Neural cell (in vitro differentiated cells): ENCODE data around the gene PCMTD2. TPM values are rescaled to one million over a fixed set of nuclear protein-coding genes. Genes with fewer than 3 reads are reported as not detected.

Experiments
- H2AFZ ChIP-seq: fragments of 200-600, 300-800 bp; sonication (generic), shearing (Covaris generic); 2 replicates; pipeline ENCODE4 v1.6.0; 2014; ENCODE audit warnings: low read depth, mild to moderate bottlenecking, antibody characterized with exemption, low read length, moderate library complexity
- H3F3A ChIP-seq: fragments of 200-600 bp; shearing (Covaris generic); 2 replicates; pipeline ENCODE4 v1.6.1; 2016; ENCODE audit warnings: mild to moderate bottlenecking, moderate library complexity, mixed read lengths, antibody characterized with exemption, low read length; ENCODE audit not compliant: insufficient read depth, poor library complexity, severe bottlenecking
- H3K27ac ChIP-seq: fragments of 200-600, 300-800 bp; sonication (generic), shearing (Covaris generic); 2 replicates; pipeline ENCODE4 v1.5.1; 2014; ENCODE audit warnings: mild to moderate bottlenecking, low read length, moderate library complexity
- H3K27me3 ChIP-seq: fragments of 300-800, 200-600 bp; sonication (generic), shearing (Covaris generic); 2 replicates; pipeline ENCODE4 v1.6.0; 2014; ENCODE audit warnings: mild to moderate bottlenecking, low read depth, low read length, moderate library complexity; ENCODE audit not compliant: insufficient read depth
- H3K36me3 ChIP-seq: fragments of 300-800, 200-600 bp; sonication (generic), shearing (Covaris generic); 2 replicates; pipeline ENCODE4 v1.5.1; 2014; ENCODE audit warnings: mild to moderate bottlenecking, antibody characterized with exemption, low read length, moderate library complexity; ENCODE audit not compliant: insufficient read depth
- H3K4me2 ChIP-seq: fragments of 300-800, 200-600 bp; sonication (generic), shearing (Covaris generic); 2 replicates; pipeline ENCODE4 v1.6.0; 2014; ENCODE audit warnings: mild to moderate bottlenecking, low read length
- H3K4me3 ChIP-seq: fragments of 300-800, 200-600 bp; sonication (generic), shearing (Covaris generic); 2 replicates; pipeline ENCODE4 v1.5.1; 2014; ENCODE audit warnings: mild to moderate bottlenecking, low read length, moderate library complexity
- H3K79me2 ChIP-seq: fragments of 200-600 bp; shearing (Covaris generic); replicated peaks from 2 replicates; pipeline ENCODE4 v1.6.0; 2014; ENCODE audit warnings: mild to moderate bottlenecking, low read length, moderate library complexity; ENCODE audit not compliant: insufficient read depth
- H3K9ac ChIP-seq: fragments of 300-800, 200-600 bp; sonication (generic), shearing (Covaris generic); 2 replicates; pipeline ENCODE4 v1.6.1; 2016; ENCODE audit warnings: mild to moderate bottlenecking, low read length, mixed read lengths
- H3K9me2 ChIP-seq: fragments of 200-600 bp; shearing (Covaris generic); 2 replicates; pipeline ENCODE4 v1.6.1; 2016; ENCODE audit warnings: mild to moderate bottlenecking, low read length, mixed read lengths; ENCODE audit not compliant: insufficient read depth
- H3K9me3 ChIP-seq: fragments of 200-600, 300-800 bp; sonication (generic), shearing (Covaris generic); 2 replicates; pipeline ENCODE4 v1.6.1; 2016; ENCODE audit warnings: mild to moderate bottlenecking, mixed run types, low read length, moderate library complexity, mixed read lengths
- H4K20me1 ChIP-seq: fragments of 200-600 bp; shearing (Covaris generic); 2 replicates; pipeline ENCODE4 v1.6.1; 2016; ENCODE audit warnings: mild to moderate bottlenecking, mixed run types; ENCODE audit not compliant: insufficient read depth
- EP300 ChIP-seq: fragments of 450-650 bp; conservative IDR thresholded peaks from 2 replicates; pipeline ENCODE4 v1.6.1; 2014; ENCODE audit warnings: antibody characterized with exemption, mild to moderate bottlenecking, moderate library complexity; ENCODE audit not compliant: poor library complexity, severe bottlenecking
- EZH2 ChIP-seq: fragments of 200-600, 300-800 bp; shearing (Covaris generic), sonication (generic); IDR thresholded peaks from 2 replicates; pipeline ENCODE4 v1.6.1; 2014; ENCODE audit warnings: antibody characterized with exemption, low read length, borderline replicate concordance, mild to moderate bottlenecking; ENCODE audit not compliant: insufficient read depth, poor library complexity, severe bottlenecking
- MXI1 ChIP-seq: fragments of 450-650 bp; conservative IDR thresholded peaks from 2 replicates; pipeline ENCODE4 v1.6.1; 2014; ENCODE audit warnings: antibody characterized with exemption, mild to moderate bottlenecking; ENCODE audit not compliant: poor library complexity, severe bottlenecking
- POLR2AphosphoS5 ChIP-seq: IDR thresholded peaks from 2 replicates; pipeline ENCODE4 v1.6.1; 2012
- RAD21 ChIP-seq: fragments of 450-650 bp; conservative IDR thresholded peaks from 2 replicates; pipeline ENCODE4 v1.6.1; 2014; ENCODE audit warnings: antibody characterized with exemption, mild to moderate bottlenecking, moderate library complexity
- REST ChIP-seq: IDR thresholded peaks from 2 replicates; pipeline ENCODE4 v1.6.1; 2012; ENCODE audit warnings: borderline replicate concordance
- SMC3 ChIP-seq: fragments of 450-650 bp; conservative IDR thresholded peaks from 2 replicates; pipeline ENCODE4 v1.6.1; 2014; ENCODE audit warnings: antibody characterized with exemption, mild to moderate bottlenecking, moderate library complexity; ENCODE audit not compliant: poor library complexity
- TAF1 ChIP-seq: IDR thresholded peaks from 2 replicates; pipeline ENCODE4 v1.6.1; 2012; ENCODE audit warnings: low read depth
- polyA plus RNA-seq: library from polyadenylated mRNA; depleted of rRNA; stranded (reverse); fragments of >200 nt; gene quantifications from 2 replicates; pipeline ENCODE4 v1.2.3, GENCODE V29; 2014
- TF ChIP-seq, protein P1 (sequence below): fragments of 450-650 bp; IDR thresholded peaks from 2 replicates; pipeline ENCODE4 v1.5.1; 2014; ENCODE audit warnings: antibody characterized with exemption, mild to moderate bottlenecking, moderate library complexity; ENCODE audit not compliant: poor library complexity, severe bottlenecking

The PCMTD2 gene
- polyA plus RNA-seq, 1 donor from 2014 or later = 270 TPM

DNA sequence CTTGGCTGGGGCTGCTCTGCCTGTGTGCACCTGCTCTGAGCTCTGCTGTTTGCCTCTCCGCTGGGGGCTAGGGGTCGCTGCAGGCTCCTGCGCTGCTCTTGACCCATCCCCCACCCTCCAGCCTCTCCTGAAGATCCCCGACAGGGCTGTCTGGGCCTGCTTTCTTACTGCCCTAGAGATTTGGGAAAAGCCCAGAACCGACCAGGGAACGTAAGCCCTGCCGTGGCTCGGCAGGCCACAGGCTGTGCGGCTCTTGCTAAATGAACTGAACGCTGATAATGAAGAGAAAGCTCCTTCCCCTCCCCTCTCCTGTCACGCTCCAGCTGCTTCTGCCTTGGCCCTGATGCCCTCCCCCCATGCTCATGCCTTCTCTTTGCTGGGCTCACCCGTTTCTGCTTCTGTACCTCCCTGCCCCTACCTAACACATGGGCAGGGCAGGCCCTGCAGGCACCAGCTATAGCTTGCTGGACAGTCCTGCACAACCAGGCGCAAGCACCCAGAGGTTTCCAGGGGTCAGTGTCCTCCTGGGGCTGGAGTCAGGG, 32.0 kb upstream of the PCMTD2 start:
- Histone ChIP-seq H3K79me2 (no peaks in the 10 kb centered on the region), H3K27me3 (no peaks in the 10 kb centered on the region), H3K9ac (no peak overlapping the region), H3K4me2 (no peak overlapping the region), H2AFZ (no peak overlapping the region), H3K36me3 (peaks cover 9% of the 10 kb centered on the region), H3K27ac (no peak overlapping the region), H3F3A (no peaks in the 10 kb centered on the region), H3K9me3 (no peaks in the 10 kb centered on the region), H3K4me3 (no peak overlapping the region), H3K9me2 (no peaks in the 10 kb centered on the region), H4K20me1 (no peaks in the 10 kb centered on the region)
- TF ChIP-seq EP300 (no peak), MXI1 (no peak), EZH2 (no peak), SMC3 (peak; percentile 63), POLR2AphosphoS5 (peak; percentile 11), TAF1 (no peak), REST (no peak), RAD21 (peak; percentile 61)
- TF ChIP-seq, protein P1, sequence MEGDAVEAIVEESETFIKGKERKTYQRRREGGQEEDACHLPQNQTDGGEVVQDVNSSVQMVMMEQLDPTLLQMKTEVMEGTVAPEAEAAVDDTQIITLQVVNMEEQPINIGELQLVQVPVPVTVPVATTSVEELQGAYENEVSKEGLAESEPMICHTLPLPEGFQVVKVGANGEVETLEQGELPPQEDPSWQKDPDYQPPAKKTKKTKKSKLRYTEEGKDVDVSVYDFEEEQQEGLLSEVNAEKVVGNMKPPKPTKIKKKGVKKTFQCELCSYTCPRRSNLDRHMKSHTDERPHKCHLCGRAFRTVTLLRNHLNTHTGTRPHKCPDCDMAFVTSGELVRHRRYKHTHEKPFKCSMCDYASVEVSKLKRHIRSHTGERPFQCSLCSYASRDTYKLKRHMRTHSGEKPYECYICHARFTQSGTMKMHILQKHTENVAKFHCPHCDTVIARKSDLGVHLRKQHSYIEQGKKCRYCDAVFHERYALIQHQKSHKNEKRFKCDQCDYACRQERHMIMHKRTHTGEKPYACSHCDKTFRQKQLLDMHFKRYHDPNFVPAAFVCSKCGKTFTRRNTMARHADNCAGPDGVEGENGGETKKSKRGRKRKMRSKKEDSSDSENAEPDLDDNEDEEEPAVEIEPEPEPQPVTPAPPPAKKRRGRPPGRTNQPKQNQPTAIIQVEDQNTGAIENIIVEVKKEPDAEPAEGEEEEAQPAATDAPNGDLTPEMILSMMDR = peak; percentile 73

GRCh38 chr20:64224351-64225170, 31.0 kb upstream of the PCMTD2 start:
- no peak for TF ChIP-seq EP300
- no peak for TF ChIP-seq EZH2
- TF ChIP-seq, protein P1 = no peak
- no peak for TF ChIP-seq RAD21
- TF ChIP-seq TAF1 = no peak
- no peak for TF ChIP-seq MXI1
- no peak for TF ChIP-seq SMC3
- no peak for TF ChIP-seq POLR2AphosphoS5
- TF ChIP-seq REST = no peak
- Histone ChIP-seq H3K9me2 (no peaks in the 10 kb centered on the region), H3K9ac (no peak overlapping the region), H3K9me3 (no peaks in the 10 kb centered on the region), H2AFZ (no peak overlapping the region), H3F3A (no peaks in the 10 kb centered on the region), H4K20me1 (no peaks in the 10 kb centered on the region), H3K4me3 (no peak overlapping the region), H3K27me3 (no peaks in the 10 kb centered on the region), H3K36me3 (peaks cover 9% of the 10 kb centered on the region), H3K27ac (no peak overlapping the region), H3K4me2 (no peak overlapping the region), H3K79me2 (no peaks in the 10 kb centered on the region)
